Sciatic nerve (tissue), 2 donors: ENCODE results near the gene CDKAL1. TPM values are rescaled to one million over a fixed set of nuclear protein-coding genes. Genes with fewer than 3 reads are reported as not detected.

ENCODE experiments used
- ATAC-seq: fragments of 200-7000 bp; cut with Tn5 transposase; one replicate; pipeline ENCODE4 v1.9.1; 2020; ENCODE audit warnings: mild to moderate bottlenecking, moderate library complexity
- DNase-seq: peaks from one replicate; pipeline ENCODE4 v3.0.0-alpha.2; 2020; ENCODE audit warnings: low spot score
- intact Hi-C: fragments of 100-400 bp; cut with DNase I; formaldehyde crosslinking; loops from one replicate; pipeline ENCODE4 v1.14.2; 2022
- total RNA-seq: library from RNA; stranded (reverse); fragmentation: NEBNext Ultra II Directional; extraction: Animal tissue kit (Norgen Biotek cat#: 25700); gene quantifications from one replicate; pipeline ENCODE4 v1.2.1, GENCODE V29; 2021
- donor health status: DM: no; HTN: no; CAD: no.
- donor health status: DM: no; HTN: no; CAD: no.

Gene CDKAL1
- total RNA-seq, 1 donor from 2014 or later: 20.5 TPM

DNA sequence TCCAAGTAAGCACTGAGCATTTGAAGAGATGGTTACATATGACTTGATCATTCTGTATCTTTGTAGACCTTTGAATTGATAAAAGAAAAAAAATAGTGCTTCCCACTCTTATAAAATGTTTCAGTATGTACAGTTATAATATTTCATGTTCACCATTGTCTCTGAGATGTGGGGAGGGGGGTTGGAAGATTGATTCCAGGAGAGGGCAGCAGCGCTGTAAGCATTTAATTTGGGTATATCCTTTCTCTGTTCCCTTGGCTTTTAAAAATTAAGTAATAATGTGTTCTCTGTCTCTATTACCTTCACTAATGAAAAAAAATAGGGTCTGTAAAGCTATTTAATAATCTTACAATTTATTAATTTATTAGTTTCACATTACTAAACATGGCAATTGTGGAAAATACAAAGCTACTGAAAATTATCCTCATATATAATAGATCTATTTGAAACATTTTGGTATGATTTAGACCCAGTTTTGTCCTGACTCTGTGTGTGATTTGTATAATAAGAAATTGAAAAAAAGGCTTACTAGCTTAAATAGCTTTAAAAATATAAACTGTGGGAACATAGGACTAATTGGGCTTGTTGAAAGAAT, 341.2 kb downstream of the CDKAL1 start:
- DNase-seq (no peak), ATAC-seq (no peak)
- intact Hi-C loops: loop anchor here (5.0 kb wide), 1 partner anchor 1862 kb away; no protein-coding TSS in a partner anchor

- ATAC-seq (no peak), DNase-seq (no peak)
- intact Hi-C loops: loop anchor here (5.0 kb wide), 1 partner anchor 1861 kb away; no protein-coding TSS in a partner anchor
These were observed 341.8 kb downstream of the CDKAL1 start for GRCh38 chr6:20876036-20876435.

DNA sequence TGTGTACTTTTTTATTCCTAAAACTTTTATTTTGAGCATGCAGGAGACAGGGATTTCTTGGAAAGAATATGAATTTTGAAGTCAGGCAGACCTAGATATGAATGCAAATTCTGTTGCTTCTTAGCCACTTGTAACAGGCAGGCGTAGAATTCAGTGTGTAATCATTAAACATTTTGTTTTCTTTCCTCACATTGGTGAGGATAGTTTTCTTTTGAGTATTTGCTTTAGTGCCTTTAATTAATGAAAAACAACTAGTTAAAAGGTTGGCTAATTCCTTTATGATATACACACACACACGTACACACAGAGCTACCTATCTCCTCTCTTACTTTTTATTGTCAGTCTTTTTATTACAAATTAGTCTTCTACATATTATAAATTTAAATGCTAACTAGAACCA, 342.3 kb downstream of the CDKAL1 start:
- ATAC-seq: no peak

GRCh38 chr6:20877008-20877937, 343.0 kb downstream of the CDKAL1 start:
- DNase-seq (no peak), ATAC-seq (peak; percentile 51)
- intact Hi-C loops: loop anchor here (5.0 kb wide), 1 partner anchor 1860 kb away; no protein-coding TSS in a partner anchor

More for the DNA sequence above, 342.3 kb downstream of the CDKAL1 start:
- intact Hi-C loops: loop anchor here (5.0 kb wide), 1 partner anchor 1861 kb away; no protein-coding TSS in a partner anchor
- DNase-seq: no peak

GRCh38 chr6:20879121-20879520, 344.9 kb downstream of the CDKAL1 start:
- no peak for DNase-seq
- no peak for ATAC-seq
- intact Hi-C loops: loop anchor here (5.0 kb wide), 1 partner anchor 1858 kb away; no protein-coding TSS in a partner anchor

DNA sequence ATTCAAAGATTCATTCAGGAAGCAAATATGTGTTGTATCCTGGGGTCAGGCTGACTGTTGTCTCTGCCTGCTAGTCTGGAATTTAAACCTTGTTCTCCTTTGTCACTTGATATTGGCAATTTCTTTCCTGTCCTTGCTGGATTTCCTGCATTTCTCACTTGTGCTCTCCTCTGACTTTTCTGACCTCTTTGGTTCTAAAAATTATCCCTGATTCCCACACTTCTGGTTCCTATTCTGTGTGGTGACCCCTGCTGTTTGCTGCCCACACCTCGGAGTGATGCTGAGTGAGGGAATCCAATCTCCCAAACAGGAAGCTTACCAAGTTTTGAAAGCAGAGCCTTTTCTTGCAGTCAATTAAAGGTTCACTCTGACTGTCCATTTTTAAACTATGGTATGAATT, 345.3 kb downstream of the CDKAL1 start:
- ATAC-seq (no peak), DNase-seq (no peak)
- intact Hi-C loops: loop anchor here (5.0 kb wide), 1 partner anchor 1858 kb away; no protein-coding TSS in a partner anchor

DNA sequence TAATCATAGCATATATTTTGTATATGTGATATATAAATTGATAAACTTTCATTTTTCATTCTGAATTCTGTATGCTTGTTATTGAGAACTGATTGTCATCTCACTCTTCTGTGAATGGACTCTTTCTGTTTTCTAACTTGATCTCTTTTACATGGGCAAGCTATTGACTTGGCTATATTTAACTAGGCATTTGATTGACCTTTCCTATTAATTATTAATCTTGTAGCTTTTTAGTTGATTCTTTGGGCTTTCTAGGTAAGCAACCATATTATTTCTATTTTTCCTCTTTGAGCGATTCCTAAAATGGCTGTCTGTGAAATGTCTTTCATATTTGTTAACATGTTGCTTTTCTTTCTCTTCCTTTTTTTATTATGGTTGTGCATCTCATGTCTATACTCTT, 347.1 kb downstream of the CDKAL1 start:
- DNase-seq: no peak
- intact Hi-C loops: no loop called here

DNA sequence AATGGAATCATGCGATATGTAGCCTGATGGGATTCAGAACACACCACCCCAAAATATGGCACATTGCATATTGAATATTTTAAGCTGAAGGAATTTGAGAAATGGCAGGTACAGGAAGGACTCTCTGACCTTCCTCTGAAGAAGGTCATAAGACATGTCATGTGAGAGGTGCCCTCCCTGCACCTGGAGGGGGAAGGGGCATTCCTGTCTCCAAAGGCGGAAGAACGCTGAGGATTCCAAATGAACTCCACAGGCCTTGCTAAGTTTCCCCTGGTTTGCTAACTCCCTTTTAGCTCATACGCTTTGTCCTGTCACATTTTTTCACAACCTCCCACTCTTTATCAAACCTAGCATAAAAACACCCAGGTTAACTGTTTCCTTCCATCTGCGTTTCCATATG, 347.8 kb downstream of the CDKAL1 start:
- DNase-seq (no peak), ATAC-seq (no peak)
- intact Hi-C loops: no loop called here

More for the DNA sequence above, 347.1 kb downstream of the CDKAL1 start:
- ATAC-seq: no peak

DNA sequence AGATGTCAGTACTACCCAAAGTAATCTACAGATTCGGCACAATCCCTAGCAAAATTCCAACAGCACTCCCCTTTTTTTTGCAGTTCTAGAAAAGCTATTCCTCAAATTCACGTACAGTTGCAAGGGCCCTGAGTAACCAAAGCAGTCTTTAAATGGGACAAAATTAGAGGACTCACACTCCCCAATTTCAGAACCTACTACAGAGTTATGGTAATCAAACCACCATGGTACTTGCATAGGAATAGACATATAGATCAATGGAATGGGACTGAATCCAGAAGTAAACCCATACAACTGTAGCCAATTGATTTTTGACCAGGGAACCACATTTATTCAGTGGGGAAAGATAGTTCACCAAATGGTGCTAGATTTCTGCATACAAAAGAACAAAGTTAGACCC, 350.8 kb downstream of the CDKAL1 start:
- intact Hi-C loops: no loop called here
- no peak for ATAC-seq
- DNase-seq: no peak

- ATAC-seq: no peak
- no peak for DNase-seq
- intact Hi-C loops: no loop called here
These were observed 356.9 kb downstream of the CDKAL1 start for GRCh38 chr6:20891161-20891560.

GRCh38 chr6:20892365-20892764, 358.1 kb downstream of the CDKAL1 start:
- intact Hi-C loops: no loop called here
- ATAC-seq: no peak

DNA sequence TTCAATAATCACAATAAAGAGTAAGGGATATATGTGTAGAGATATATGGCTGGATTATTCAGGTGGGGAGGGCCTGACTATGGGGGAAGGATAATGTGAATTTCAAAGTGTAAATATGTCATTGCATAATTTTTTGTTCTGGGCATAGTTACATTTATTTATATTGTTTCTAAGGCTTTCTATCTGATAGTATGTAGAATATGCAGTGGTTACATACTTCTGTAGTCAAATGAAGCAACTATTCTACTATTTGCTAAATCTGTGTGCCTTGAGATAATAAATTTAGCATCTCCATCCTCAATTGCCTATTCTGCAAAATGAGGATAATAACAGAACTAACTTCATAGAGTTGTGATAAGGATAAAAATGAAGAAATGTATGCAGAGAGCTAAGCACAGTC, 359.2 kb downstream of the CDKAL1 start:
- ATAC-seq (no peak), DNase-seq (no peak)
- intact Hi-C loops: no loop called here

More at GRCh38 chr6:20892365-20892764, 358.1 kb downstream of the CDKAL1 start:
- DNase-seq: no peak

- DNase-seq: no peak
- no peak for ATAC-seq
- intact Hi-C loops: no loop called here
These were observed 366.3 kb downstream of the CDKAL1 start for GRCh38 chr6:20900389-20901160.

DNA sequence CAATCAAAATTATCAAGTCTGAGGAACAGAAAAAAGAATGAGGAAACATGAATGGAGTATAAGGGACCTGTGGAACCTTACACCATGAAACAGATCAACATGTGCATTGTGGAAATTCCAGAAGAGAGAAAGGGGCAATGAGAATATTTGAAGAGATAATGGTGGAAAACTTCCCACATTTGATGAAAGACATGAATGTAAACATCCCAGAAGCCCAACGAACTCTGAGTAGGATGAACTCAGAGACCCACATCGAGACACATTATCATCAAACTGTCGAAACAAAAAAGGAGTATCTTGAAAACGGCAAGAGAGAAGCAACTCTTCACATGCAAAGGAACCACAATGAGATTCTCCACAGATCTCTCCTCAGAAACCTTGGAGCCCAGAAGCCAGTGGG, 371.1 kb downstream of the CDKAL1 start:
- intact Hi-C loops: no loop called here
- DNase-seq (no peak), ATAC-seq (no peak)

GRCh38 chr6:20906945-20907344, 372.7 kb downstream of the CDKAL1 start:
- peak; percentile 78 for ATAC-seq

DNA sequence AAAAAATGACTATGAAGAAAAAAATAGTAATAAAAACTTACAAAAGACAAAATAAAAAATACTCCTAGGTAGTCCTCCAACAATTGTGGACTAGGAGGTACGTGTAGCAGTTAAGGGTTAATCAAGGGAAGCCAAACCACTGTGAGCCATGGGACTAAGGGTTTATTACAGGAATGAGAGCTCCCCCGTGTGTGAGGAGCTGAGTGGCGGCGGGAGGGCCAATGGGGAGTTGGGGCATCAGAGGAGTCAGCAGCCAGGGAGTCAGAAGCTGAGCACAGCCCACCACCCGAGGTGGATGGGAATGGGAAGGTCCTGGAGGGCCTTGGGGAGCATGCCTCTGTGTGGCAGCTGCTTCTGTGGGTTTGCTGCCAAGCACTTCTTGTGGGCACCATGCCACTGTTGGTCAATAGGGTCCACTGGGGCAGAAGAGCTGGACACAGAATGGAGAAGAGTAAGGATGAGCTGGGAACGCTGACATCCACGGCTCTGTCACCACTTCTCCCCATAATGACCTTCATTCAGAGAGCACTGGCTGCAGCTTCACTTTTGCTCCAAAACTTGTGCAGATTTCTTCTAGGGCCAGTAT, 373.3 kb downstream of the CDKAL1 start:
- DNase-seq (peak; percentile 57), ATAC-seq (peak; percentile 68)
- intact Hi-C loops: no loop called here

More at GRCh38 chr6:20906945-20907344, 372.7 kb downstream of the CDKAL1 start:
- no peak for DNase-seq
- intact Hi-C loops: no loop called here

GRCh38 chr6:20909621-20910020, 375.4 kb downstream of the CDKAL1 start:
- DNase-seq: no peak
- ATAC-seq: no peak
- intact Hi-C loops: no loop called here

- intact Hi-C loops: no loop called here
- ATAC-seq: no peak
- no peak for DNase-seq
These were observed 377.5 kb downstream of the CDKAL1 start for GRCh38 chr6:20911712-20912111.

DNA sequence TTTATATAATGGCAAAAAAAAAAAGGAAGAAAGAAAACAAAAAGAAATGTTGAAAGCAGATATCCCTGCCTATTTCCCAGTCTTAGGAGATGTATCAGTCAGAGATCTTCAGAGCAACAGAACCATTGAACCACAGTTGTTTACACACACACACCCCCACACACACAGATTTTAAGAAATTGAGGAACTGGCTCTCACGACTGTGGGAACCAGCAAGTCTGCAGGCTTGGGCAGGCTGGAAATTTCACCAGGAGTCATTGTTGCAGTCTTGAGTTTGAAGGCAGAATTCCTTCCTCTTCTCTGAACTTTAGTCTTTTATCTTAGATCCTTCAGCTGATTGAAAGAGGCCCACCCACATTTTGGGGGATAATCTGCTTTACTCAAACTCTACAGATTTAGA, 380.9 kb downstream of the CDKAL1 start:
- DNase-seq: no peak
- ATAC-seq: no peak
- intact Hi-C loops: no loop called here
